ENCODE measurements around the gene DYNLRB1. TPM values are rescaled to one million over a fixed set of nuclear protein-coding genes. Genes with fewer than 3 reads are reported as not detected.

The DYNLRB1 gene
- total and polyA plus RNA-seq, 2 of the 13 experiments (the other 11 are each of a cell fraction or from before 2014, with no cell fraction given) = 140 to 244 TPM

DNA sequence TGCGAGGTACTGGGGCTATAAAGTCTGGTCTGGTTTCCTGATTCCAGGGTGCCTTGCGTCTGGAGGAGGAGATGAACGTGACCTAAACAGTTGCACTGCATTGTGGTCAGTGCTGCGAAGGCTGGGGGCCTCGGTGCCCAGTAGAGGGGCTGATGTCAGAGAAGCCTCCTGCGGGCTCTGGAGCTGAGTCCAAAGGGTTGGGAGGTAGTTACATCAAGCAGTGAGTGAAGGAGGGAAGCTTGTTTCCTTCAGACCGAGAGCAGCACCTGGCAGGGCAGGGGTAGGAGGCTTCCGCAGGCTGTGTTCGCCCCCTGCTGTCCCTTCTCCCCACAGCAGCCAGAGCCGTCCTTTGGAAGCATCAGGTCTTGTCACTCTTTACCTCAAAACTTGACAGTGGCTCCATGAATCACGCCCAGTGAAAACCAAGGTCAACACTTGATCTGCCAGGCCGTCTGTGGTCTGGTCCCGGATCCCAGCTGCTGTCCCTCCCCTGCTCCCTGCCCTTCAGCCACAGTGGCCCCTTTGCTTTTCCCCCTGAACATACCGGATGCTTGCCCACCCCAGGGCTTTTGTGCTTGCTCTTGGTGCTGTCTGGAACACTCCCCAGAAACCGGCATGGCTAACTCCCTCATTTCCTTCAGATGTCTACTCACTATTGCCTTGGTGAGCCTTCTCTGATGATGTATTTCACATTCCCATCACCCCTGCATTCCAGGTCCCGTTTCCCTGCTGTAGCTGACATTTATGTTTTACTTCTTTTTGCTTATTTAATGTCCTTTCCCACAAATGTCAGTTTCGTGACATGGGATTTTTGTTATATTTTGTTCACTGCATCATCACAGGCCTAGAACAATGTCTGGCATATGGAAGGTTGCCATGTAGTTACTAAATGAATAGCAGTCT, 7.0 kb downstream of the DYNLRB1 start (continued):
- TF ChIP-seq SIN3B (IDR thresholded peaks at IDR 0.05; ENCODE audit: low read length) = no peak; the same call in 1 of the 2 replicates
- TF ChIP-seq KLF9 (CRISPR knock-in tag; IDR thresholded peaks at IDR 0.05; ENCODE audit: low read depth) = no peak
- TF ChIP-seq SAP130 (CRISPR knock-in tag; IDR thresholded peaks at IDR 0.05; ENCODE audit: low read depth) = peak; percentile 83
- no peak for TF ChIP-seq FLYWCH1 (CRISPR knock-in tag; IDR thresholded peaks at IDR 0.05)
- no peak for TF ChIP-seq CREM (IDR thresholded peaks at IDR 0.05)
- TF ChIP-seq CREM (CRISPR knock-in tag; IDR thresholded peaks at IDR 0.05) = no peak
- peak; percentile 99 for TF ChIP-seq STAG1 (CRISPR knock-in tag; IDR thresholded peaks at IDR 0.05)
- TF ChIP-seq, protein P1, sequence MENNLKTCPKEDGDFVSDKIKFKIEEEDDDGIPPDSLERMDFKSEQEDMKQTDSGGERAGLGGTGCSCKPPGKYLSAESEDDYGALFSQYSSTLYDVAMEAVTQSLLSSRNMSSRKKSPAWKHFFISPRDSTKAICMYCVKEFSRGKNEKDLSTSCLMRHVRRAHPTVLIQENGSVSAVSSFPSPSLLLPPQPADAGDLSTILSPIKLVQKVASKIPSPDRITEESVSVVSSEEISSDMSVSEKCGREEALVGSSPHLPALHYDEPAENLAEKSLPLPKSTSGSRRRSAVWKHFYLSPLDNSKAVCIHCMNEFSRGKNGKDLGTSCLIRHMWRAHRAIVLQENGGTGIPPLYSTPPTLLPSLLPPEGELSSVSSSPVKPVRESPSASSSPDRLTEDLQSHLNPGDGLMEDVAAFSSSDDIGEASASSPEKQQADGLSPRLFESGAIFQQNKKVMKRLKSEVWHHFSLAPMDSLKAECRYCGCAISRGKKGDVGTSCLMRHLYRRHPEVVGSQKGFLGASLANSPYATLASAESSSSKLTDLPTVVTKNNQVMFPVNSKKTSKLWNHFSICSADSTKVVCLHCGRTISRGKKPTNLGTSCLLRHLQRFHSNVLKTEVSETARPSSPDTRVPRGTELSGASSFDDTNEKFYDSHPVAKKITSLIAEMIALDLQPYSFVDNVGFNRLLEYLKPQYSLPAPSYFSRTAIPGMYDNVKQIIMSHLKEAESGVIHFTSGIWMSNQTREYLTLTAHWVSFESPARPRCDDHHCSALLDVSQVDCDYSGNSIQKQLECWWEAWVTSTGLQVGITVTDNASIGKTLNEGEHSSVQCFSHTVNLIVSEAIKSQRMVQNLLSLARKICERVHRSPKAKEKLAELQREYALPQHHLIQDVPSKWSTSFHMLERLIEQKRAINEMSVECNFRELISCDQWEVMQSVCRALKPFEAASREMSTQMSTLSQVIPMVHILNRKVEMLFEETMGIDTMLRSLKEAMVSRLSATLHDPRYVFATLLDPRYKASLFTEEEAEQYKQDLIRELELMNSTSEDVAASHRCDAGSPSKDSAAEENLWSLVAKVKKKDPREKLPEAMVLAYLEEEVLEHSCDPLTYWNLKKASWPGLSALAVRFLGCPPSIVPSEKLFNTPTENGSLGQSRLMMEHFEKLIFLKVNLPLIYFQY (CRISPR knock-in tag; IDR thresholded peaks at IDR 0.05; ENCODE audit: borderline replicate concordance) = no peak; the same call in 1 of the 2 replicates
- TF ChIP-seq CHD2 (IDR thresholded peaks at IDR 0.05; ENCODE audit: low read depth, low read length) = no peak; the same call in 1 of the 2 replicates
- TF ChIP-seq ZSCAN31 (CRISPR knock-in tag; IDR thresholded peaks at IDR 0.05; ENCODE audit: low read depth) = no peak
- no peak for TF ChIP-seq HNF4G (IDR thresholded peaks at IDR 0.05; ENCODE audit: borderline replicate concordance, low read depth, low read length)
- no peak for TF ChIP-seq HNF4G (CRISPR knock-in tag; IDR thresholded peaks at IDR 0.05; ENCODE audit: borderline replicate concordance, low read depth)
- TF ChIP-seq KDM6A (CRISPR knock-in tag; IDR thresholded peaks at IDR 0.05; ENCODE audit: low read depth) = no peak
- peak; percentile 73; the same call in 1 of the 2 replicates for TF ChIP-seq CBX5 (CRISPR knock-in tag; IDR thresholded peaks at IDR 0.05; ENCODE audit: borderline replicate concordance)
- peak; percentile 28; the same call in 1 of the 2 replicates for TF ChIP-seq TOPORS (CRISPR knock-in tag; IDR thresholded peaks at IDR 0.05)
- TF ChIP-seq FOXA3 (CRISPR knock-in tag; IDR thresholded peaks at IDR 0.05) = 0 out of 2 replicates have a peak, but pooled peaks have one; percentile 34
- TF ChIP-seq ZNF788 (CRISPR knock-in tag; IDR thresholded peaks at IDR 0.05; ENCODE audit: borderline replicate concordance) = no peak
- TF ChIP-seq ZNF326 (CRISPR knock-in tag; IDR thresholded peaks at IDR 0.05; ENCODE audit: borderline replicate concordance) = no peak
- no peak for TF ChIP-seq HNRNPK (IDR thresholded peaks at IDR 0.05; ENCODE audit: low read depth, low read length, poor library complexity, severe bottlenecking)
- no peak for TF ChIP-seq JDP2 (CRISPR knock-in tag; IDR thresholded peaks at IDR 0.05; ENCODE audit: borderline replicate concordance)
- TF ChIP-seq MZF1 (CRISPR knock-in tag; IDR thresholded peaks at IDR 0.05; ENCODE audit: borderline replicate concordance) = peak; percentile 84; the same call in 1 of the 2 replicates
- TF ChIP-seq, protein P2, sequence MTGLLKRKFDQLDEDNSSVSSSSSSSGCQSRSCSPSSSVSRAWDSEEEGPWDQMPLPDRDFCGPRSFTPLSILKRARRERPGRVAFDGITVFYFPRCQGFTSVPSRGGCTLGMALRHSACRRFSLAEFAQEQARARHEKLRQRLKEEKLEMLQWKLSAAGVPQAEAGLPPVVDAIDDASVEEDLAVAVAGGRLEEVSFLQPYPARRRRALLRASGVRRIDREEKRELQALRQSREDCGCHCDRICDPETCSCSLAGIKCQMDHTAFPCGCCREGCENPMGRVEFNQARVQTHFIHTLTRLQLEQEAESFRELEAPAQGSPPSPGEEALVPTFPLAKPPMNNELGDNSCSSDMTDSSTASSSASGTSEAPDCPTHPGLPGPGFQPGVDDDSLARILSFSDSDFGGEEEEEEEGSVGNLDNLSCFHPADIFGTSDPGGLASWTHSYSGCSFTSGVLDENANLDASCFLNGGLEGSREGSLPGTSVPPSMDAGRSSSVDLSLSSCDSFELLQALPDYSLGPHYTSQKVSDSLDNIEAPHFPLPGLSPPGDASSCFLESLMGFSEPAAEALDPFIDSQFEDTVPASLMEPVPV (CRISPR knock-in tag; IDR thresholded peaks at IDR 0.05) = no peak
- peak; percentile 82 for TF ChIP-seq HNRNPH1 (optimal IDR thresholded peaks at IDR 0.05; ENCODE audit: low read depth, low read length)

Data from HepG2 (cell line).